GM12878 (cell line): ENCODE data around the gene MSH3. TPM values are rescaled to one million over a fixed set of nuclear protein-coding genes. Genes with fewer than 3 reads are reported as not detected.
A peak's percentile ranks its signal among the peaks of the same experiment; 100 is the strongest.

Source experiments
- ATF7 ChIP-seq: fragments of 450-650 bp; IDR thresholded peaks from 2 replicates; pipeline ENCODE4 v1.6.1; 2016; ENCODE audit warnings: low read depth, mild to moderate bottlenecking
- BACH1 ChIP-seq: fragments of 450-650 bp; IDR thresholded peaks from 2 replicates; pipeline ENCODE4 v1.6.1; 2017; ENCODE audit warnings: mild to moderate bottlenecking, borderline replicate concordance
- BCL11A ChIP-seq: IDR thresholded peaks from 2 replicates; pipeline ENCODE4 v1.6.1; 2011; ENCODE audit warnings: low read depth, low read length
- BHLHE40 ChIP-seq, 2 experiments: fragments of 450-650 bp in 1 of 2; IDR thresholded peaks; 2 replicates each; pipeline ENCODE4 v1.6.1; 2011 to 2017; ENCODE audit warnings: low read depth in 2 of 2, borderline replicate concordance in 1 of 2, improper control_type of control experiment in 1 of 2, low read length in 1 of 2, mild to moderate bottlenecking in 1 of 2
- BRCA1 ChIP-seq: IDR thresholded peaks from 2 replicates; pipeline ENCODE4 v1.6.1; 2011; ENCODE audit warnings: low read depth, low read length, improper control_type of control experiment
- E4F1 ChIP-seq: fragments of 450-650 bp; IDR thresholded peaks from 2 replicates; pipeline ENCODE4 v1.6.1; 2018; ENCODE audit warnings: borderline replicate concordance, mild to moderate bottlenecking; ENCODE audit not compliant: partially characterized antibody
- EED ChIP-seq: sonication (generic); IDR thresholded peaks from 2 replicates; pipeline ENCODE4 v1.6.1; 2016; ENCODE audit warnings: antibody characterized with exemption, low read depth
- HCFC1 ChIP-seq: fragments of 150-350 bp; IDR thresholded peaks from 2 replicates; pipeline ENCODE4 v1.6.1; 2014; ENCODE audit warnings: low read length
- KDM1A ChIP-seq: fragments of 200-600 bp; sonication (generic); IDR thresholded peaks from 2 replicates; pipeline ENCODE4 v1.6.1; 2016; ENCODE audit warnings: borderline replicate concordance
- KLF5 ChIP-seq: fragments of 450-650 bp; IDR thresholded peaks from 2 replicates; pipeline ENCODE4 v1.6.1; 2014; ENCODE audit warnings: mild to moderate bottlenecking; ENCODE audit not compliant: partially characterized antibody
- MEF2A ChIP-seq: IDR thresholded peaks from 2 replicates; pipeline ENCODE4 v1.6.1; 2011; ENCODE audit warnings: low read depth, mild to moderate bottlenecking, low read length, moderate library complexity; ENCODE audit not compliant: insufficient read depth
- MYB ChIP-seq: fragments of 150-350 bp; IDR thresholded peaks from 2 replicates; pipeline ENCODE4 v1.6.1; 2014; ENCODE audit warnings: mild to moderate bottlenecking, low read depth, low read length, borderline replicate concordance
- NBN ChIP-seq: fragments of 450-650 bp; IDR thresholded peaks from 2 replicates; pipeline ENCODE4 v1.6.1; 2016
- PAX8 ChIP-seq: fragments of 450-650 bp; IDR thresholded peaks from 2 replicates; pipeline ENCODE4 v1.6.1; 2017; ENCODE audit warnings: mild to moderate bottlenecking, moderate library complexity
- PML ChIP-seq: IDR thresholded peaks from 2 replicates; pipeline ENCODE4 v1.6.1; 2012; ENCODE audit warnings: low read length, inconsistent platforms
- POLR2A ChIP-seq: IDR thresholded peaks from 2 replicates; pipeline ENCODE4 v1.6.1; 2011; ENCODE audit warnings: low read depth, mild to moderate bottlenecking, low read length
- POU2F2 ChIP-seq: IDR thresholded peaks from 3 replicates; pipeline ENCODE4 v1.6.1; 2011; ENCODE audit warnings: low read depth, mild to moderate bottlenecking, low read length, borderline replicate concordance
- RCOR1 ChIP-seq: conservative IDR thresholded peaks from 2 replicates; pipeline ENCODE4 v1.6.1; 2012; ENCODE audit warnings: low read depth, low read length, improper control_type of control experiment
- ZBED1 ChIP-seq: IDR thresholded peaks from 2 replicates; pipeline ENCODE4 v1.6.1; 2016; ENCODE audit warnings: borderline replicate concordance
- ZNF24 ChIP-seq: fragments of 450-650 bp; IDR thresholded peaks from 2 replicates; pipeline ENCODE4 v1.6.1; 2017; ENCODE audit warnings: antibody characterized with exemption, mild to moderate bottlenecking
- ZNF622 ChIP-seq: fragments of 450-650 bp; IDR thresholded peaks from 2 replicates; pipeline ENCODE4 v1.6.1; 2017; ENCODE audit warnings: mild to moderate bottlenecking, inconsistent platforms
- ZZZ3 ChIP-seq: IDR thresholded peaks from 2 replicates; pipeline ENCODE4 v1.6.1; 2011; ENCODE audit warnings: low read depth; ENCODE audit not compliant: control insufficient read depth, insufficient read length
- polyA plus RNA-seq, 11 experiments: library from polyadenylated mRNA; depleted of rRNA in 4 of 11; unstranded in 6 of 11; stranded (reverse) in 5 of 11; fragments of >200 nt; fragmentation: Nextera tagmentation in 4 of 11; fragmentation: Illumina TruSeq in 1 of 11; extraction: Ambion mirVana in 4 of 11; extraction: Trizol in 1 of 11; gene quantifications; 1 replicate in 1 of 11; 2 replicates in 10 of 11; pipeline versions ENCODE4 v1.2.1 to v1.2.3, GENCODE V29; 2011 to 2016; ENCODE audit warnings: inconsistent platforms in 2 of 11, missing spikeins in 2 of 11, low read depth in 1 of 11
- total RNA-seq, 4 experiments: library from RNA; depleted of rRNA in 3 of 4; stranded (reverse); fragments of >200 nt in 3 of 4; fragmentation: Illumina TruSeq in 1 of 4; extraction: Trizol in 1 of 4; gene quantifications; 2 replicates each; pipeline versions ENCODE4 v1.2.1 to v1.2.3, GENCODE V29; 2013 to 2021
- TF ChIP-seq, protein P1 (sequence below): fragments of 450-650 bp; IDR thresholded peaks from 2 replicates; pipeline ENCODE4 v1.6.1; 2016; ENCODE audit warnings: mild to moderate bottlenecking, moderate library complexity, borderline replicate concordance
- TF ChIP-seq, protein P2 (sequence below): fragments of 150-350 bp; IDR thresholded peaks from 2 replicates; pipeline ENCODE4 v1.6.1; 2014; ENCODE audit warnings: mild to moderate bottlenecking, low read depth, low read length
- TF ChIP-seq, protein P3 (sequence below): fragments of 450-650 bp; conservative IDR thresholded peaks from 2 replicates; pipeline ENCODE4 v1.6.1; 2017; ENCODE audit warnings: mild to moderate bottlenecking, moderate library complexity

Gene MSH3
- total and polyA plus RNA-seq, 10 of the 15 experiments (the other 5 are each of a cell fraction or from before 2014, with no cell fraction given): 4.7 to 17.5 (median 12.2) TPM

DNA sequence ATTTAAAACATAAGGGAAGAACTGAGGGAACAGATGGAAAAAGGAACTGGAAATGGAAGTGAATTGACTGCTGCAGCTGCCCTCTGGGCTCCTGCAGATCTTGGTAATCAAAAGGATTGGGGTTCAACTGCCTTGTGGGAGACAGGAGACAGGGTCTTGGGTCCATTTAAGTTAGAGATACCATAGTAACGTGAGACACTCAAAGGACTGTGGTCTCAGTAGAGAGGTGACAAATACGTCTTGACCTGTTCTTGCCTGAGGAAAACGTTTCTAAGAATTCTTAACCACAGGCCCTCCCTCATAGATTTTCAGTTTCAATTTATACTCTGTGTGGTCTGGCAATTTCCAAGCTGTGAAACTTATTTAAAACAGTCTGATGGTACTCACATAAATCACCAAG lies 101.2 kb downstream of the MSH3 start (continued):
- TF ChIP-seq, protein P1, sequence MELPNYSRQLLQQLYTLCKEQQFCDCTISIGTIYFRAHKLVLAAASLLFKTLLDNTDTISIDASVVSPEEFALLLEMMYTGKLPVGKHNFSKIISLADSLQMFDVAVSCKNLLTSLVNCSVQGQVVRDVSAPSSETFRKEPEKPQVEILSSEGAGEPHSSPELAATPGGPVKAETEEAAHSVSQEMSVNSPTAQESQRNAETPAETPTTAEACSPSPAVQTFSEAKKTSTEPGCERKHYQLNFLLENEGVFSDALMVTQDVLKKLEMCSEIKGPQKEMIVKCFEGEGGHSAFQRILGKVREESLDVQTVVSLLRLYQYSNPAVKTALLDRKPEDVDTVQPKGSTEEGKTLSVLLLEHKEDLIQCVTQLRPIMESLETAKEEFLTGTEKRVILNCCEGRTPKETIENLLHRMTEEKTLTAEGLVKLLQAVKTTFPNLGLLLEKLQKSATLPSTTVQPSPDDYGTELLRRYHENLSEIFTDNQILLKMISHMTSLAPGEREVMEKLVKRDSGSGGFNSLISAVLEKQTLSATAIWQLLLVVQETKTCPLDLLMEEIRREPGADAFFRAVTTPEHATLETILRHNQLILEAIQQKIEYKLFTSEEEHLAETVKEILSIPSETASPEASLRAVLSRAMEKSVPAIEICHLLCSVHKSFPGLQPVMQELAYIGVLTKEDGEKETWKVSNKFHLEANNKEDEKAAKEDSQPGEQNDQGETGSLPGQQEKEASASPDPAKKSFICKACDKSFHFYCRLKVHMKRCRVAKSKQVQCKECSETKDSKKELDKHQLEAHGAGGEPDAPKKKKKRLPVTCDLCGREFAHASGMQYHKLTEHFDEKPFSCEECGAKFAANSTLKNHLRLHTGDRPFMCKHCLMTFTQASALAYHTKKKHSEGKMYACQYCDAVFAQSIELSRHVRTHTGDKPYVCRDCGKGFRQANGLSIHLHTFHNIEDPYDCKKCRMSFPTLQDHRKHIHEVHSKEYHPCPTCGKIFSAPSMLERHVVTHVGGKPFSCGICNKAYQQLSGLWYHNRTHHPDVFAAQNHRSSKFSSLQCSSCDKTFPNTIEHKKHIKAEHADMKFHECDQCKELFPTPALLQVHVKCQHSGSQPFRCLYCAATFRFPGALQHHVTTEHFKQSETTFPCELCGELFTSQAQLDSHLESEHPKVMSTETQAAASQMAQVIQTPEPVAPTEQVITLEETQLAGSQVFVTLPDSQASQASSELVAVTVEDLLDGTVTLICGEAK: no peak
- TF ChIP-seq NBN (no peak), ZZZ3 (no peak), BRCA1 (no peak), POU2F2 (no peak), ZNF622 (no peak), ZNF24 (no peak), BACH1 (no peak), KDM1A (no peak), E4F1 (no peak), BHLHE40 (IDR thresholded peaks at IDR 0.05; ENCODE audit: borderline replicate concordance in 1 of 2, low read depth in 2 of 2, low read length in 1 of 2) (peak; percentile 85 to 89), HCFC1 (no peak), EED (peak; percentile 47; the same call in 1 of the 2 replicates), POLR2A (no peak), PAX8 (no peak), RCOR1 (no peak), ZBED1 (no peak), MEF2A (no peak), KLF5 (no peak), MYB (no peak), PML (no peak), BCL11A (peak; percentile 68; the same call in 1 of the 2 replicates), ATF7 (peak; percentile 70)
- TF ChIP-seq, protein P2, sequence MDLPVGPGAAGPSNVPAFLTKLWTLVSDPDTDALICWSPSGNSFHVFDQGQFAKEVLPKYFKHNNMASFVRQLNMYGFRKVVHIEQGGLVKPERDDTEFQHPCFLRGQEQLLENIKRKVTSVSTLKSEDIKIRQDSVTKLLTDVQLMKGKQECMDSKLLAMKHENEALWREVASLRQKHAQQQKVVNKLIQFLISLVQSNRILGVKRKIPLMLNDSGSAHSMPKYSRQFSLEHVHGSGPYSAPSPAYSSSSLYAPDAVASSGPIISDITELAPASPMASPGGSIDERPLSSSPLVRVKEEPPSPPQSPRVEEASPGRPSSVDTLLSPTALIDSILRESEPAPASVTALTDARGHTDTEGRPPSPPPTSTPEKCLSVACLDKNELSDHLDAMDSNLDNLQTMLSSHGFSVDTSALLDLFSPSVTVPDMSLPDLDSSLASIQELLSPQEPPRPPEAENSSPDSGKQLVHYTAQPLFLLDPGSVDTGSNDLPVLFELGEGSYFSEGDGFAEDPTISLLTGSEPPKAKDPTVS: no peak
- TF ChIP-seq, protein P3, sequence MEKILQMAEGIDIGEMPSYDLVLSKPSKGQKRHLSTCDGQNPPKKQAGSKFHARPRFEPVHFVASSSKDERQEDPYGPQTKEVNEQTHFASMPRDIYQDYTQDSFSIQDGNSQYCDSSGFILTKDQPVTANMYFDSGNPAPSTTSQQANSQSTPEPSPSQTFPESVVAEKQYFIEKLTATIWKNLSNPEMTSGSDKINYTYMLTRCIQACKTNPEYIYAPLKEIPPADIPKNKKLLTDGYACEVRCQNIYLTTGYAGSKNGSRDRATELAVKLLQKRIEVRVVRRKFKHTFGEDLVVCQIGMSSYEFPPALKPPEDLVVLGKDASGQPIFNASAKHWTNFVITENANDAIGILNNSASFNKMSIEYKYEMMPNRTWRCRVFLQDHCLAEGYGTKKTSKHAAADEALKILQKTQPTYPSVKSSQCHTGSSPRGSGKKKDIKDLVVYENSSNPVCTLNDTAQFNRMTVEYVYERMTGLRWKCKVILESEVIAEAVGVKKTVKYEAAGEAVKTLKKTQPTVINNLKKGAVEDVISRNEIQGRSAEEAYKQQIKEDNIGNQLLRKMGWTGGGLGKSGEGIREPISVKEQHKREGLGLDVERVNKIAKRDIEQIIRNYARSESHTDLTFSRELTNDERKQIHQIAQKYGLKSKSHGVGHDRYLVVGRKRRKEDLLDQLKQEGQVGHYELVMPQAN: no peak
